Measurements from ENCODE around the gene CASZ1.

Gene CASZ1

DNA sequence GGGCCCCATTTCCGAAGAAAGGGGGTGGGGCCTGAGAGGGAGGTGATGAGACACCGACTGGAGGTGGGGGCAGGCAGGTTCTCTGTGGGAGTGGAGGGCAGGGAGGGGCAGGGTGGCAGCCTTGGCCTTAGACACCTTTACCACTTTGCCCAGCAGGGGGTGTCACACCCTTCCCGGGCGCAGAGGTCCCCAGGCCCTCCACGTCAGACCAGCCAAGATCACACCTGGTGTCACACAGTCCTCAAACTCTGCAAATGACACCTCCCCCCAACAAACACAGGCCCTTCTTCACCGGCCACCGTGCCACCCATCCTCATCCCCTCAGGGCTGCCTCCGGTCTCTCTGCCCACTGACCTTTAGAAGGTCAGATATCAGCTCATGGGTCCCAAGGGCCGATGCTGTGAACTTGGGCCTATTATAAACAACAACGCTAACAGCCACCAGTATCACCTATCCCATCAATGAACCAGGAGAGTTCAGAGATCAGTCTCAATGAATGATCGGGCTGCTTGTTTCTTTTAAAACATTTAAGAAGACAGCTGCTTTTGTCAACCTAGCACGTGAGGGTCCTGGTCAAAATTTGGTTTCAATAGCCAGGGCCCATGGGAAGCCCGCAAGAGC lies 103.9 kb downstream of the CASZ1 start:
- H3K4me3 Mint-ChIP-seq: peak overlapping the region; percentile 84
- no peaks in the 10 kb centered on the region for H3K36me3 Mint-ChIP-seq
- H3K27ac Mint-ChIP-seq: peak overlapping the region; percentile 30
- H3K4me1 Mint-ChIP-seq: peaks cover 30% of the 10 kb centered on the region
- H3K9me3 Mint-ChIP-seq: no peaks in the 10 kb centered on the region
- no peaks in the 10 kb centered on the region for H3K27me3 Mint-ChIP-seq

DNA sequence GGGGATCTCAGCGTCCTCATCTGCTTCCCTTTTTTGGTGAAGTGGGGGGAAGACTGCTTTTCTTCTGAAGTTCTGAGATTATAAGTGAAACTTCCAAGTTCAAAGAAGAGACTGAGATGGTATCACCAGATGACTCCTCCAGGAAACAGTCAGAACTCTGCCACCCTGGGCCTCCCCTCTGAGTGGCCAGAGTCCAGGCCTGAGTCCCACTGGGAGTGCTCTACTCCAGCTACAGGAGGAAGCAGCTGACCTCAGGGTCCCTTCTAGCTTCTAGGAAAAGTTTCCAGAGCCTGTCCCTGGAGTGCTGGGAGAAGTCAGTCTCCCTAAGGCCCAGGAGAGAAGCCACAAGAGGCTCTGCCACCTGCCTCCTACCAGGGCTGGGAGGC lies 104.7 kb downstream of the CASZ1 start:
- H3K27ac Mint-ChIP-seq: no peak overlapping the region
- H3K36me3 Mint-ChIP-seq: no peaks in the 10 kb centered on the region
- no peaks in the 10 kb centered on the region for H3K9me3 Mint-ChIP-seq
- no peak overlapping the region for H3K4me3 Mint-ChIP-seq
- H3K27me3 Mint-ChIP-seq: no peaks in the 10 kb centered on the region
- H3K4me1 Mint-ChIP-seq: peaks cover 23% of the 10 kb centered on the region

DNA sequence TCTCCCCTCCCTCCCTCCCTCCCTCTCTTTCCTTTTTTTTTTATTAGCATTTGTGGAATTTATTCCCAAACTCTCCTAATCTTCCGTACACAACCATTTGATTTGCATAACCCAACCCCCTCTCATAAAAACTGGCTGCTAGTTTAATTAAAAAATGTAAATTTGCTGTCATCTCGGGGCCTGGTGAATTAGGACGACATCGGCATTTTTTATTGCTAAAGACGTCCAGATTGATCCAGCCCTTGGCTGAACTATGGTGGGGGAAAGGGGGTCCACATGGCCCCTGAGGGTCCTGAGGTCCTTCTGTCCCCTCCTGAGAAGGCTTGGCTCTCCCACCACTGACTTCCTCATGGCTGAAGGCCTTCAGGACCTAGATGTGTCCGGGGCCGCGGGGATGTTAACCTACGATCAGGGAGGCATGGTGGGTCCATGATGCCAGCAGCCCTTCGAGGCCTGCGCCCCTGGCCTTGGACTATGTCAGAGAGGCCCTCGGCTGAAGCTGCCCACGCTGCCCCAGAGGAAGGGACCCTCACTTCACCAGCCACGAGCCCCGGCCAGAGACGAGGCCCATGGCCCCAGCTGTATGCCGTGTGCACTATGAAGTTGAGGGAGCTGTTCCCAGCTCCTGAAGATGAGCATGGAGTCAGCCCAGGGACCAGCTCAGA lies 105.2 kb downstream of the CASZ1 start:
- Mint-ChIP-seq H3K36me3 (no peaks in the 10 kb centered on the region), H3K27ac (no peak overlapping the region), H3K27me3 (no peaks in the 10 kb centered on the region), H3K4me3 (no peak overlapping the region), H3K9me3 (no peaks in the 10 kb centered on the region), H3K4me1 (peaks cover 20% of the 10 kb centered on the region)

DNA sequence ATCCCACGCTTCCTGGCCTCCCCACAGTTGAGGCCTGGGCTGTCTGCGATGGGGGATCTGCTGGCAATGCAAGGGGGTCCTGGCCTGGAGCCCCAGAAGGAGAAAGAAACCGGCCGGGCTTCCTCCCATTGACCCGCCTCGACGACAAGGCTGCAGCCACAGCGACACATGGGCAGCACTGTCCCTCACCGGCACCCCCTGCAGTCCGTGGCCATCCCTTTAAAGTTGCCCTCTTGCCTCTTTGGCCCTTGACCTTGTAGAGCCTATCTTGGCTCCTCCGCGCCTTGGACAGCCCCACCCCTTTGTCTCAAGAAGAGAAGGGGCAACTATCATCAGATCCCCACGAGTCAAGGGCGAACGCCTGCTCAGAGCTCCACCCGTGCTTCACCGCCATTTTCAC lies 106.0 kb downstream of the CASZ1 start:
- H3K4me3 Mint-ChIP-seq: no peak overlapping the region
- H3K9me3 Mint-ChIP-seq: no peaks in the 10 kb centered on the region
- no peaks in the 10 kb centered on the region for H3K36me3 Mint-ChIP-seq
- H3K27ac Mint-ChIP-seq: no peak overlapping the region
- H3K27me3 Mint-ChIP-seq: no peaks in the 10 kb centered on the region
- H3K4me1 Mint-ChIP-seq: peaks cover 18% of the 10 kb centered on the region

DNA sequence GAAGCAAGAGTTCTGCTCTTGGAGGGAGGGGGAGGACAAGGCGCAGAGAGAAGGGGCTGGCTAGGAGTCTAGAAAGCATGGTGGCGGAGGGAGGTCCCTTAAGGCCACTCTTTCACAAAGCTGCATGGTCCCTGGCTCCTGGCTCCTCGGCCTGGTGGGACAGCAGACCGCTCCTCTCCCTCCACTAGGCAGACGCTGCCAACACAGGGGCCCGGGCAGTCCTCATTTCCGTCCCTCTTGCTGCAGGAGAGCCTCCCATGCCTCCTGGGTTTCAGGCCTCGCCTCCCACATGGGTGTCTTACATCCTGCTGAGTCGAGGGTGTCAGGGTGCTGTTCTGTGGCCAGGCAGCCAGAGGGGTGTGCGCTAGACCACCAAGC lies 108.0 kb downstream of the CASZ1 start:
- no peak overlapping the region for H3K4me3 Mint-ChIP-seq
- no peaks in the 10 kb centered on the region for H3K9me3 Mint-ChIP-seq
- H3K36me3 Mint-ChIP-seq: no peaks in the 10 kb centered on the region
- peaks cover 13% of the 10 kb centered on the region for H3K4me1 Mint-ChIP-seq
- H3K27me3 Mint-ChIP-seq: no peaks in the 10 kb centered on the region
- peak overlapping the region; percentile 70 for H3K27ac Mint-ChIP-seq

DNA sequence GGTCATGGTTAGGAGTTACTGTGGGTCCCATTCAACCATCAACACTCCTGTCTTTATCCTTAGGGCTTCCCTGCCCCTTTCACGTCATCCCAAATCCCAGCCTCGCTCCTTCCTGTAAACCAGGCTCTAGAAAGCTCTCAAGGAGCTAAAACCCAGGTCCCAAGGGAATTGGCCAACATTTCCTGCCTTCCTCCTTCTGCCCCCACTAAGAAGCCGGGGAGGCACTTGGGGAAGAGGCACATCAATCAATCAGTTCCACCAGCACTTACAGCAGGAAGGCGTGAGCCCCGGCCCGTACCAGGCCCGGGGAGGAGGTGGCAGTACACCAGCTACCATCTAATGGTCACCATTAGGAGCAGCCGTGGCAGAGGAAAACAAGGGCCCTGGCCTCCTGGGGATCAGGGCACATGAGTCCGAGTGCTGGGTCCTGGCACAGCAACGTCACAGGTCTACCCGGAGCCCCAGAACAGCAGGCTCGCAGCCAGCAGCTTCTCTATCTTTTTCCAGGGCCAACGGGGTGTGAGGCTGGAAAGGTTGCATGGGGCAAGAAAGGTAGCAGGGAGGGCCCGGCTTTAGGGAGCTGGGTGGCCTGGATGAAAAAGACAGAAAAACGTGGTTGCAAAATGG lies 108.6 kb downstream of the CASZ1 start:
- Mint-ChIP-seq H3K27ac (peak overlapping the region; percentile 70), H3K4me3 (no peak overlapping the region), H3K36me3 (no peaks in the 10 kb centered on the region), H3K9me3 (no peaks in the 10 kb centered on the region), H3K27me3 (no peaks in the 10 kb centered on the region), H3K4me1 (peaks cover 7% of the 10 kb centered on the region)

DNA sequence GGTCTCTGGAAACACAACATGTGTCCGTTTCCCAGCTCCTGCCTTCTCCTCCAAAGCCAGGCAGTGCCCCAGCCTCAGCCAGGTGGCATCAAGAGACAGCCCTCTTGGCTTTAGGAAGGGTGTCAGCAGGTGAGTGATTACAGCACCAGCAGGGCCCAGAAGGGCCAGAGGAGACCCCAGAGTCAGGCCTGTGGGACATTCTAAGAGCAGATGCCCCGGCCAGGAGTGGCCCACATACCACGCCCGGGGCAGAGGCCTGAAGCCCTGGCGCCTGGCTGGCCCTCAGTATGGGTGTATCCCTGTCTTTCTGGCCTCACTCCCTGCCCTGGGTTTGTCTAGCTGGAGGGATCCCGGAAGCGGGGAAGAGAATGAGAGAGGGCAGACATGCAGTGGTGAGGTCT lies 109.2 kb downstream of the CASZ1 start:
- Mint-ChIP-seq H3K4me3 (no peak overlapping the region), H3K27ac (no peak overlapping the region), H3K36me3 (no peaks in the 10 kb centered on the region), H3K9me3 (no peaks in the 10 kb centered on the region), H3K27me3 (no peaks in the 10 kb centered on the region), H3K4me1 (peaks cover 1% of the 10 kb centered on the region)

DNA sequence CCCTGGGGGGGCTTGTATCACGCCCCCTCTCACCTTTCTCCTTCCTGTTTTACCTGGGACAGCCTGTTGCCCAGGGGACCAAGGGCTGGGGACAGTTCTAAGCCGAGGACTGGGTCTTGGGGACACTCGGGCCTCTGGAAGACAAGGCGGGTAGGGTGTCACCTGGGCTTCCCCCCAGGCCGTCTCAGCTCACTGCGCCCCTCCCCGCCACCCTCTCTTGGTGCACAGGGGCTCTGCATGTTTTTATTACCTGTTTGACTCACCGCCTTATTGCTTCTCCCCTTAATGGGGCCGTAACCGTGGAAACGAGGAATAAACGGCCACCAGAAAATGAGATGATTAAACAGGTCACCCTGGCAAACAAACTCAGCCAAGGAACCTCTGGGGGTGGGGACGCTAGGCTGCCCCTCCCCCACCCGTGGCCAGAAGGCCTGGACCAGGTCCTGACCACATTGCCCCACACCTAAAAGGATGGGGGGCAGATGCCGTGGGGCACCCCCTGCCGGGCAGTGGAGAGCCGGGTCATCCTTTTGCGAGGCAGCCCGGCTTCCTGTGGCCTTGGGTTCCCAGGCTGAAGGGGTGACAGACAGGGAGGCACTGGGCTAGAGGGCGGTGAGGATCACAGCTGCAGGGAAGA lies 109.9 kb downstream of the CASZ1 start:
- no peaks in the 10 kb centered on the region for H3K36me3 Mint-ChIP-seq
- H3K9me3 Mint-ChIP-seq: no peaks in the 10 kb centered on the region
- H3K27ac Mint-ChIP-seq: no peak overlapping the region
- H3K4me1 Mint-ChIP-seq: no peaks in the 10 kb centered on the region
- H3K4me3 Mint-ChIP-seq: no peak overlapping the region
- no peaks in the 10 kb centered on the region for H3K27me3 Mint-ChIP-seq

DNA sequence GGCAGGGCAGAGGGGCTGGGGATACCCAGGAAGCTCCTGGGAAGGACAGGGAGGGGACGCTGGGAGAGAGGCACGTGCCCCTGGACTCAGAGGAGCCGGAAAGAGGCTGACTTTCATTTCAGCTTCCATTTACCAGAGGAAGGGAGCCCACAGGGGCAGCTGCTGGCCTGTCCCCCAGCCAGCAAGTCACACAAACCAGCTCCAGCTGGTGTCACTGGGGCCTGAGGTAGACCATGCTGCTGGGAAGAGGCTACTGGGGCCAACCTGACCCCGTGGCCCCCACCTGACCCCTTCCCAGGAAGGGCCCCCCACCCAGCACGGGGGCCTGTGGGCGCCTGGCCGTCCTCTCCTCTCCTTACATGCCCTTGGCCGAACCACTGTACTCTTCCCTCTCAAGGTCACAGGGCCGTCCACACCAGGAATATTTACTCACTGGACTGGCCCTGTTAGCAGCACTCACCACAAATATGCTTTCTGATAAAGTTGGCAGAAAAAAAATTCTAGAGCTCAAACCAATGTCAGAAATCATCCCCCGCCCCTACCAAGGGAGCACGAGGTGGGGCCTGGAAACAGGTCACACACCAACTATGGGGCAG lies 110.5 kb downstream of the CASZ1 start:
- no peaks in the 10 kb centered on the region for H3K27me3 Mint-ChIP-seq
- no peaks in the 10 kb centered on the region for H3K36me3 Mint-ChIP-seq
- H3K4me1 Mint-ChIP-seq: no peaks in the 10 kb centered on the region
- H3K4me3 Mint-ChIP-seq: no peak overlapping the region
- no peak overlapping the region for H3K27ac Mint-ChIP-seq
- no peaks in the 10 kb centered on the region for H3K9me3 Mint-ChIP-seq

DNA sequence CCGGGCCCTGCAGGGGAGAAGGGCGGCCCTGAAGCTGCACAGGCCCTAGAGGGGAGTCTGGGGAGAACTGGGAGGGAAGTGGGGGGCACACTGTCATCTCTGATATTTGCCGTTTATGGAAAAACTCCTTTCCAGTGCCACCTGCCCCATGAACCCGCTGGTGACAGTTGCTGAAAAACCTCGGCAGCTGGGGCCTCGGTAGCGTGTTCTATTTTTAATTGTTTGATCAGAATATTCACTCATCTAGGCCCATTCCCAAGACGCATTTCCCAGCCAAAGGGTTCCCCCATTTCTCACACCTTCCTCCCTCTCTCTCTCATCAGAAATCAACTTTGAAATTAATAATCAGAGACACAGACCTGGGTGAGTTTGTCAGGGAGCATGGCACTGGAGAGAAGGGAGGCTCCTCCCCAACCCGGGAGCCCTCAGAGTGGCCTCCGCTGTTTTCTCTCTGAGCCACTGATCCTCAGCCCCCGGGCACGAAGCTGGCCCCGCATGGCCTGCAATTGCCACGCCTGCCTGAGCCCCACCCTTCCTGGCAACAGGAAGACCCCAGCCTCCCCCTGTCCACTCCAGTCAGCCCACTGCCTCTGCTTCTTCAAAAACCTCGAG lies 111.1 kb downstream of the CASZ1 start:
- no peak overlapping the region for H3K27ac Mint-ChIP-seq
- no peaks in the 10 kb centered on the region for H3K9me3 Mint-ChIP-seq
- H3K36me3 Mint-ChIP-seq: no peaks in the 10 kb centered on the region
- H3K4me1 Mint-ChIP-seq: no peaks in the 10 kb centered on the region
- H3K27me3 Mint-ChIP-seq: no peaks in the 10 kb centered on the region
- no peak overlapping the region for H3K4me3 Mint-ChIP-seq

DNA sequence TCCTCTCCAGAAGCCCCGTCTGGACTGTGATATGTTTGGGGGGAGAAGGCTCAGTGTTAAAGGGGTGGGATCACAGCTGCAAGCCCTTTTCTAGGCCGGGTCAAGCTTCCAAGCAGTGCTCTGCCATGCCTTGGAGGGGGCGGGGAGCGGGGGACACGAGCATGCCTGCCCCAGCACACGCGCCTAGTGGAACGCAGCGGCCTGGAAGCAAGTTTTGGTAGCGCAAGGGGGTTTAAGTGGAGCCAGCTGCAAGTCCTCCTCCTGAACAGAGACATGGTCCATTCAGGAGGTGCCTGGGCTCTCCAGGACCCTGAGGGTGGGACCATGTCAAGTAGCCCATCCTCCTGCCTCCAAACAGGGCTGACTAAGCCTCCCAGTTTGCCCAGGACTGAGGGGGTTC lies 112.2 kb downstream of the CASZ1 start:
- Mint-ChIP-seq H3K27ac (no peak overlapping the region), H3K27me3 (no peaks in the 10 kb centered on the region), H3K4me3 (no peak overlapping the region), H3K9me3 (no peaks in the 10 kb centered on the region), H3K36me3 (no peaks in the 10 kb centered on the region), H3K4me1 (no peaks in the 10 kb centered on the region)

DNA sequence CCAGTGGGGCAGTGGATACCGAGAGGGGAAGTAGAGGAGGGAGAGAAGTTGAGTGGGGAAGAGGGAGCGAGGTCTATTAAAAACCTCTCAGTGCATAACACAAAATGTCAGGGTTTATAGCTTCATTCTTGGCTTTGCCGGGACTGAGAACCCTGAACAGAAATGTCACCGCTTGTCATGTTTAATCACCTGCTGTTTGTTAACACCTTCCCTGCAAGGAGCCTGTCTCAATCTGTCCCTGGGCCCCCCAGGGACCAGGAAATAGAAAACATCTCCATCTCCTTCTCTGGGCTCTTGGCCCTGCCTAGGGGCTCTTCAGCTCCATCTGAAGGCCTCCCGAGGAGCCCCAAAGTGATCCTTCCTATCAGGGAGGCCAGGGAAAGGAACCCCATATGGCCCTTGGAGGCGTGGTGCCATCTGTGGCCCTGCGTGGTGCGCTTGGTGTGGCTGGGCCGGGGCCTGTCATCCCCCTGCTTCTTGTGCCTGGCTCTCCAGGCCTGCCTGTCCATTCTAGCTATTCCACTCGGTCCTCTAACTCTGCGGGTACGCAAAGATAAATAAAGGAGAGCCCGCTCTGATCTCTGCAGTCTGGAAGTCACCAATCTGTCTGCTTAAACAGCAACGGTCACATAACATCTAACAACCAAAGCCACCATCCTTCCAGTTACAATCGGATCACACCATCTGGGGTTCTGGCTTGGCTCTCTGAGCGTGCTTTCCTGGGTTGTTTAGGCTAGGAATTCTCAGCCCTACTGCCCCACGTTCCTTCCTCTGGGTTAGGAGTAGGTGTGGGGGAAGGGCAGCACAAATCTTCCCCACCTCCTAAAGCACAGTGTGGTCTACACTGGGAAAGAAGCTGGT lies 113.8 kb downstream of the CASZ1 start:
- no peak overlapping the region for H3K4me3 Mint-ChIP-seq
- no peaks in the 10 kb centered on the region for H3K9me3 Mint-ChIP-seq
- H3K27ac Mint-ChIP-seq: no peak overlapping the region
- H3K4me1 Mint-ChIP-seq: no peaks in the 10 kb centered on the region
- H3K36me3 Mint-ChIP-seq: no peaks in the 10 kb centered on the region
- no peaks in the 10 kb centered on the region for H3K27me3 Mint-ChIP-seq

DNA sequence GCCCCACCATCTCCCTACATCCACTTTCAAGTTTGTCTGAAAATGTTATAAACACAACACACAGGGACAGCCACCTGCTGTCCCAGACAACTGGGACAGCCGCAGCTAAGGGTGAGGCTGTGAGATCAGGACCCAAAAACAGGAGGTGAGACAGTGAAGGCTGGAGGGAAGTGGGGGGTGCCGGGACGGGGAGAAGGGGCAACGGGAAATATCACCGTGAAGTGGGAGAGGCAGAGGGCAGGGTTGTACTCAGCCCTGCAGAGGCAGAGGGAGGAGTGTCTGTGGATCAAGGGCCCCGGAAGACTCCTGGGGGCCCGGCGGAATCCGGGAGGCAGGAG lies 114.4 kb downstream of the CASZ1 start:
- no peaks in the 10 kb centered on the region for H3K36me3 Mint-ChIP-seq
- H3K27me3 Mint-ChIP-seq: no peaks in the 10 kb centered on the region
- no peak overlapping the region for H3K4me3 Mint-ChIP-seq
- no peak overlapping the region for H3K27ac Mint-ChIP-seq
- no peaks in the 10 kb centered on the region for H3K9me3 Mint-ChIP-seq
- H3K4me1 Mint-ChIP-seq: no peaks in the 10 kb centered on the region

DNA sequence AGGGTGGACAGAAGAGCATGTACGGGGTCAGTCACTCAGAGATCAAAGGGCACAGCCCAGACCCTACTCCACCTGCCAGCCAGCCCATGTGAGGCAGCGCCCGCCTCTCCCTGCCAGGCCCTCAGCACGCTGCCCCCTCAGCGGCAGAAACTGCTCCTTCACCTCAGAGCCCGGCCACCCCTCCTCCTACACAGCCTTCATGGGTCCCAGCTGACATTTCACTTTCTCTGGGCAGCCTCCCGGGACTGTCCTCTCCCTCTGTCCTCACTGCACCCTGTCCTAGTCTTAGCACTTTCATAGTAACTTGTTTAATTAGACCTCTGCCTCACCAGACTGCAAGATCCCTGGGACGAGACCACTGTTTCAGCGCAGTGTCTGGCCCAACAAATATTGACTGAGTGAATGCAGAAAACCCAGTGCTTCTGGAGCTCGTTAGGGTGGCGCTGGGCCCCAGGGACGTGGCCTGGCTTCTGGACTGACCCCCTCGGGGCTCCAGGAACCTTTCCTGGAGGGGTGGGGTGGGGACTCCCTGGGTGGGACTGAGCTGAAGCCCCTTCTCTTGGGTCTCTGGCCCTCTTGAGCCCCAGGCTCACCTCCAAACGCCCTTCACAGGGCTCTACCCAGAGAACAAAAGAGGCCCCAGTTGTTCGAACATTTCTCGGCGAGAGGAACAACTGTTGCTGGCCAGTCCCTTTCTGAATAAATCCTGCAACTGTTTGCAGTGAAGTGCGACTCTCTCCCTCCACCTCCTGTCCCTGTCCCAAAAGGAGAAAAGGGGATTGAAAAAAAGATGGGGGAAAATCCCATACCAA lies 114.9 kb downstream of the CASZ1 start:
- Mint-ChIP-seq H3K4me1 (no peaks in the 10 kb centered on the region), H3K9me3 (no peaks in the 10 kb centered on the region), H3K27ac (no peak overlapping the region), H3K27me3 (no peaks in the 10 kb centered on the region), H3K4me3 (no peak overlapping the region), H3K36me3 (no peaks in the 10 kb centered on the region)

All from activated naive CD4-positive, alpha-beta T cell treated with anti-CD3 and anti-CD28 coated beads, Interleukin-2, amount 50 U/mL, for 24 hours (primary cell).